HG03432 (cell line): Measurements from ENCODE around the gene CERS6.

Experiments used
- ATAC-seq: cut with Tn5 transposase; IDR thresholded peaks from one replicate; pipeline ENCODE4 v1.9.1; 2021; ENCODE audit warnings: mild to moderate bottlenecking, moderate library complexity; ENCODE audit not compliant: unreplicated experiment

The CERS6 gene

DNA sequence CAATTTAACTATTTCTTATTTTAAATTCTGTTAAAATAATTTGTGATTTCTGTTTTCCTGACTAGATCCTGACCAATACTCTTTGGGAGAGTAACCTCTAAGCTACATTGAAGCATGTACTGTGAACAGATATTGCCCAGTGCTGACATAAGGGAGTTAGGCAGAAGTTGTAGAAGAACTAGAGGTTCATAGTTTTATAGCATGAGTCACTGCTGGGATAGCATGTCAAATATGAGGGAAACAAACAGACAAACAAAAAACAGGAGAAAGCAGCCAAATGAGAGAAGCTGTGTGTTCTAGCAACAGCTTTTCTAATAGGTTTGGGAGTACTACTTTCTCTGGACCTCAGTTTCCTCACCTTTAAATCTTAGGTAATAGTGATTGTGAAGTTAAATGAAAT, 72.4 kb downstream of the CERS6 start:
- no peak for ATAC-seq

DNA sequence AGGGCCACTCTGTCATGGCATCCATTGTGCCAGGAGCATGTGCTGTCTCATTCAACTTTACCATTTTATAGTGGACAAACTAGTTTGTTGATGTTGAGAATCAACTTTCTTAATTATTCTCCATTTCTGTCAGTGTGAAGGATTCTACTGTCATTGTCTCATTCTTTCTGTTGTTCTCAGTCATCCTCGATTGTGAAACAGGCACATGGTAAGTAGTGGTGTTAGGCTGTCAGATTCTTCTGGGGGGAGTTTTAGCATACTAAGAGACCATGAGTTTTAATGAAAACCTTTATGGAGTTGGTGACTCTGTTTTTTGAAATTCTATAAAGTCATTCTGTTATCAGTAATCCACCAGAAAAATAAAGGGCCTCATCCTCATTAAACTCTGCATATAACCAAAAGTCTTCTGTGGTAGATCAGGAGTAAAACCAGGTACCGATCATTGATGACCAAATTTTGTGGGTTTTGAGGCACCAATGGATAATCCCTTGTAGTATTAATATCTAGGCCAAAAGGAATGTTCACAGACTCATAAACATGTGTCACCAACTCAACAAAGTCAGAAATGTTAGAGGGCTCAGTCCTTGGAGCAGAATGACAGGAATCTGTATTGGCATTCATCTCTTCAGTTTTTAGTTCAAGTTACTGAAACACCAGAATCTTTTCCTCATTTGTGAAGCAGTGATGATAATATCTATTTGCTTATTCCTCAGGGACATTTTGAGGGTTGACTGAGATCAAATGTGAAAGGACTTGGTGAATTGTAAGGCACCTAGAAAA, 73.2 kb downstream of the CERS6 start:
- ATAC-seq = no peak

DNA sequence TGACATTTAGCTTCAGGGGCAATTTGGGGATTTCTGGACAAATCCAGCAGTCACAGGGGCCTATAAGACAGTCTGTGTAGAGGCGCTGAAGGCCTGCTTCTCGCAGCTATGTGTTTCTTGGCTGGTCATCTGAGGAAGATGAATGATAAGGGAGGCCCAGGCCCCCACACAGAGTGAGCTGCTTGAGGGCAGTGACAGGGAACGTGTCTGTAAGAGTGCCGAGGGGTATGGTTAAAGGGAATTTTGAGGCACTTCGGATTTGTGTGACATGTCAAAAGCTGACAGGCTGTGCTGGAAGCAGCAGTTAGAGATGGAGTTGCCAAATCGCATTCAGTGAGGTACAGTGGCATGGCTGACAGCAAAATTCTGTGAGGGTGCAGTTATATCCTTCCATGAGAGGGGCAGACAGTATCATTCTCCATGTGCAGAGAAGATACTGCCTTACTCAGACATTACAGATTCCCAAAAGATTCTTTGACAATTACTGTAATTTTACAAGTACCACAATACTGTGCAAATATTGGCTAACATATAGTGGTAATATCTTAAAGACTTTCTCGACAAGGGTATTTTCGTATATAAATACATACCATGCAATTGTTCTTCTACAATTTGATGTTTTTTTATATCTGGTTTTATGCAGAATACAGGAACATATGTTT, 74.0 kb downstream of the CERS6 start:
- no peak for ATAC-seq

DNA sequence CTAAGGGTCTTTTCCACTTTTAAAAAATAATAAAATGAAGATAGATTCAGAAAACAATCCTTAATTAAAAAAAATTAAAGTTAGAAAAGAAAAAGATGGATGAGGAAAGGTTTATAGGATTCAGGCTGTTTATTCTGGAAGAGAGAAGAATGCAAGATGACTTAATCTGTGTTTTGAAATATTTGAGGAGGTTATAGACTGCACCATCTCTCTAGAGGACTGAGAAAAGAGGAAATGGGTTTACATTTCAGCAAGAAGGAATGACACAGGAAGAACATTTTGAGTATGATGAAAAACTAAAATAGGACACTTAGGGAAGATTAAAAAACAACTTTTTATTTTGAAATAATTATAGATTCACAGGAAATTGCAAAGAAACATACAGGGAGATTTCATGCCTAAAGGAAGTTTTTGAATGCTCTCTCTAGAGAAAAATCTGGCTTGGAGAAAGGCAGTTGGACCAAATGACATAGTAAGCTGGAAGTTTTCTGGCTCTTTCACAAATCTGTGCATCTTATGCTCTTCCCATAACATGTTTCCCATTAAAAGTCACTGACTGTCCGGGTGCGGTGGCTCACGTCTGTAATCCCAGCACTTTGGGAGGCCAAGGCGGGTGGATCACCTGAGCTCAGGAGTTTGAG, 75.0 kb downstream of the CERS6 start:
- ATAC-seq = peak; percentile 50

DNA sequence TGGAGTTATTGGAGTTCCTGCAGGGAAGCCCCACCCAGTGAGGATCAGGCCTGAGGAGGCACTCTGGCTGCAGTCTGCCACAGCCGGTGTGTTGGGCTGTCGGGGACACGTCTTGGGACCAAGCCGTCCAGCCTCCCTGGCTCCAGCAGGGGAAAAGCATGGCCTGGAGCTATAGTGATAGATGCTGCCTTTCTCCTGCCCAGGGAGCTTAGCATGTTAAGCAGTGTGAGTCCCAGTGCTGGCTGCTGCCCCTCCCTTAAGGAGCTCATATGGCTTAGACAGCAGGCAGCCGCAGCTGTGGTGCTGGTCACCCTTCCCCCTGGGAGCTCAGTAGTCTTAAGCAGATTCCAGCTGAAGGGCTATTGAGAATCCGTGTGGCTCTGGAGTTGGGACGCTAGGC, 78.9 kb downstream of the CERS6 start:
- no peak for ATAC-seq

DNA sequence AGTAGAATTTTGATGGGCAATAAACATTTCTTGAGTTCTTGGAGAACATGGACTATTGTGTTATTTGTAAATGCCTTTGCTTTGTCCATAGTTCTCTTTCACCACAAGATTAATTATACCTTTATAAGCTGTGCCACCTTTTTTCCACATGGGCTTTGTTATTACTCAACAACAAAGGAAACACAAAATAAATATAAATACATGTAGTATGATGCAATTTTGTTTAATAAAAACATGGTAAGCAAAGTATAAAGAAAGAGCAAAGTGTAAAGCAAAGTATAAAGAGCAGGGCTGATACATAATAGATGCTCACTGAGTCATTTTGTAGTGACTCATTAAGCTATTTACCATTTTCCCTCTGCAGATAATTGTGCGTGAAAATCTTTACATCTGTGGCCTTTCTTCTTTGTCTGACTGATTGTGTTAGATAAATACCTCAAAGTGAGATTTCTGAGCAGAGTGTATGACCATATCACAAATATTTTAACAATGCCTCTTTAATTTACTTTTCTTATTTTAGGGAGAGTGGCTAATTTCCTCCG, 80.9 kb downstream of the CERS6 start:
- no peak for ATAC-seq

DNA sequence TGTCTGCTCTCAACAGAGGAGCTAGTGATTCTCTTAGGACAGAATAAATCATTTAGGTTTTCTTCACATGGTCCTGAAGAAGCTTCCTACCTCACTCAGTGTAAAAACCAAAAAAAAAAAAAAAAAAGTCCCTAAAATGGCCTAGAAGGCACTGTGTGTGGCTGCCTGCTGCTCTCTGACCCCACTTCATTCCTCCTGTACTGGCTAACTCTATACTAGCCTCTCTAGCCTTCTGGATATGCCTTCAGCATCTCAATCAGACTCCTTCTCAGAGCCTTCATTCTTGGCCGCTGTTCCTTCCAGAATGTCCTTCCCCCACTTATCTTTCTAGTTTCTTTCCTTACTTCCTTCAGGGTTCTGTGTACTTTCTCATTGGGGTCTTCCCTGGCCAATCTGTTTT, 82.1 kb downstream of the CERS6 start:
- no peak for ATAC-seq

DNA sequence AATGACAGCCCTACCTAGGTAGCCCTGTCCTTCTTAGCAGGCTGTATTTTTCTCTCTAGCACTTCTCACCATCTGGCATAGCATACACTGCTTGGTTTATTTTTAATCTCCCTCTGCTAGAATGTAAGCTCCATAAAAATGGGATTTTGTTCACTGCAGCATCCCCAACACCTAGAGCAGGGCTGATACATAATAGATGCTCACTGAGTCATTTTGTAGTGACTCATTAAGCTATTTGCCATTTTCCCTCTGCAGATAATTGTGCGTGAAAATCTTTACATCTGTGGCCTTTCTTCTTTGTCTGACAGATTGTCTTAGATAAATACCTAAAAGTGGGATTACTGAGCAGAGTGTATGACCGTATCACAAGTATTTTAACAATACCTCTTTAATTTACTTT, 82.5 kb downstream of the CERS6 start:
- ATAC-seq = no peak

DNA sequence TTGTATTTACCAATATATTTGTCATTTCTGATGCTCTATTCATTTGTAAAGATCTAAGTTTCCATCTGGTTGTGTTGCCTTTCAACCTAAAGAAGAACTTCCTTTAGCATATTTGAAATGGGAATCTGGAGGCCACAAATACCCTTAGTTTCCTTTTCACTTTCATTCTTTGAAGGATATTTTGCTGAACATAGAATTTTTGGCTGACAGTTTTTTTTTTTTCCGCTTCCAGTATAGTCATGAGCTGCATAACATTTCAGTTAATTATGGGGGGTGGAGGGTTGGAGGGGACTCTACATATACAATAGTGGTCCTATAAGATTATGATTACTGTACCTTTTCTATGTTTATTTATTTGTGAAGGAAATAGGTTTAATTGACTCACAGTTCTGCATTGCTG, 83.9 kb downstream of the CERS6 start:
- ATAC-seq = no peak

DNA sequence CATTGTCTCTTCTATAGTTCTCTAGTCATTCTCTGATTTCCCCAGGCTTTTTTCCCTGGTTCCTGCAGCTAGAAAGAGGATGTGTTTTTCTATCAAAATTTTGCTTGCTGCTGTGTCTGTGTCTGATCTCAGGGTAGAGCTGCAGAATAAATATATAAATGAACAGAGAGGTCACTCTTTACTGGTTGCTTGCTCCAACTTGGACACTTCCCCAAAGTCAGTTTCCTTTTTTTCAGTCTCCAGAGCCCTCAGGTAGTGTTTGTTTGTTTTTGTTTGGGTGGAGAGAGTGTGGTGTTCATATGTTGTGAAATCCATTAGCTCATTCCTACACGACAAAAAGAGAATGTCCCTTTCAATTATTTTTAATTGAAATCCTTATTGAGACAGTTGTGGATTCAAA, 85.8 kb downstream of the CERS6 start:
- no peak for ATAC-seq

DNA sequence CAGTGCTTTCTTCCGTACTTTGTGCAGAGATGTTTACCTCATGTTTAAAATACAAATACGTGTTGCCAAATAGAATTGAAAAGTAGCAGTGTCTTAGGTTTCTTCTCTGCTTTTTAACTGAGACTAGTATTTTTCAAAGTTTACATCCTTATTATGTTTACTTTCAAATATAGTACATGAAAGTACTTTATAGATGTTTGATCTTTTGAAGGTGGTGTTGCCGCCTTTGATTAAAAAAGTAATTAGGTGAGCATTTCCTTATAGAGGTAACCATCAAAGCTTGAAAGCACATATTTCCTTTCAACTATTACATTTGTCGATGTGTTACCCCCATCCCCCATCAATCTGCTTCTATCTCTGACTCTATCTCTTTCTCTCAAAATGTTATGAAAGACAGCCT, 87.0 kb downstream of the CERS6 start:
- ATAC-seq = no peak

DNA sequence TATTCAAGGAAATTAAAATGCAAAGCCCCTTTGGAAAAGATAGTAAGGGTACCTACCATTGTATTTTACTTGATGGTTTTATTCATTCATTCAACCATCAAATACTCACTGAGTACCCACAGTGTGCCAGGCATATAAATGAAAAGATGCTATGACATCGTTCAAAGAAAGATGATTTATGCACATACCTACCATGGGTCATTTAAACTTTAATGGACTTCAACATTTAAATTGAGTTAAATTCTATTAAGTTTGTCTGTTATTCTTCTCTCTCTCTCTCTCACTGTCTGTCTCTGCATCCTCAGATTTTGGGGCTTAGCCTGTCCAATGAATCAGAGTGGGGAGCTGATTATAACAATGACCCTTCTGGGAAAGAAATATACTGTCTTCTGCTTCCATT, 87.9 kb downstream of the CERS6 start:
- ATAC-seq = no peak

DNA sequence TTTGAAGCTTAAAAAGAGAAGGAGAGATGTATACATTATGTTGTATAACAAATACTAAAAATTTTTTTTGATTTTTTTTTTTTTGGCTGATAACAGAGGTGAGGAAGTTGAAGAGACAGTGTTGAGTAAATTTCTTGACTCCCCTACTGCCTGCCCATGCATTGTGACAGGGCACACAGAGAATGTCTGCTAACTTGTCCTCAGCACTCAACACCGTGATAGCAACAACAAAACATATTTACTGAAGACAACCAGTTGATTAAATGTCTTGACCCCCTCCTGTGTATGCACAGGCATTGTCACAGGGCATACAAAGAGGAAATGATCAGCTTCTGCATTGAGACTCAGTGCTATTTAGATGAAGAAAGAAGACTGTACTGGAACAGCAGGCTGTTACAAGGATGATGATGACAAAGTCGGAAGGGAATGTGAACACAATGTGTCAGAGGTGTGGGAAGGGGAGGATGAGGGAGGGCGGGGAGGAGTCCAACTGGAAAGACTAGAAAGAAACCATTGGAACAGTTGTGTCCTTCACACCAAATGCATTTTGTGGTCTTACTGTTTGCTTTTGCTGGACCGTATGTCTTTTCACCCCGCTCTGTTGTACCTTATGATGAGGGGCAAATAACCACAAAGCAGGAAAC, 89.5 kb downstream of the CERS6 start:
- no peak for ATAC-seq

DNA sequence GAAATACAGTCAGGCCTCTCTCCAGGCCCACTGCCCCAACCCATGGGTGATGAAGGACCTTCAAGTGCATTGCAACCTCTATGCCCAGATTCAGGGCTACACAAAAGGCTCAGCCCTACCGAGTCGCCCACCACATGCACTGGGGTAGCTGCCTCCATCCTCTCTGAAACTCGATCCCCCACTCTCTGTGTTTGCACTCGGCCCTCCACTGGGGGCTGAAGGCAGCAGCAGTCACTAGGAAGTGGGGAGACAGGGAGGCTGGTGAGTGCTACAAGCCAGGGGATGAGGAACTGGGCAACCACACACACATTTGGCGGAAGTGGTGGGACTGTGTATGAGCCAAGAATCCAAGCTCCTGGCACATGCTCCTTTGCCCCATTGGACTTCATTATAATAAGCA, 94.6 kb downstream of the CERS6 start:
- no peak for ATAC-seq

DNA sequence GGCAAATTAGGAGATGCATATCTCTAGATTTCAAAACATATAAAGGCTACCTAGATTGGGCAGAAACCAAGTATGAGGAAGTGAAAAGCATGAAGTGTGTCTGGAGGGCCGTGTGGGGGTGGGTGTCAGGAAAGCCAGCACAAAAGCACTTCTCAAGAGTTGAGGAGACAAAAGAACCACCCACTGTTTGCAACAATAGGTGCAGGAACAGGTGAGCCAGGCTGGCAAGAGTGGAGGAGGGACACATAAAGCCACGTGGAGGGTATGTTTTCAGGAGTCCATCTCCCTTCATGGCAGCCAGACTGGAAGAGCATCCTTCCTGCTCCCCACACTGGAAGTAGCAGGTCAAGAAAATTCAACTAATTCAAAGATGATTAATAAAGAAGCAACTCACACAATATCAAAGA, 96.4 kb downstream of the CERS6 start:
- ATAC-seq = peak; percentile 99

DNA sequence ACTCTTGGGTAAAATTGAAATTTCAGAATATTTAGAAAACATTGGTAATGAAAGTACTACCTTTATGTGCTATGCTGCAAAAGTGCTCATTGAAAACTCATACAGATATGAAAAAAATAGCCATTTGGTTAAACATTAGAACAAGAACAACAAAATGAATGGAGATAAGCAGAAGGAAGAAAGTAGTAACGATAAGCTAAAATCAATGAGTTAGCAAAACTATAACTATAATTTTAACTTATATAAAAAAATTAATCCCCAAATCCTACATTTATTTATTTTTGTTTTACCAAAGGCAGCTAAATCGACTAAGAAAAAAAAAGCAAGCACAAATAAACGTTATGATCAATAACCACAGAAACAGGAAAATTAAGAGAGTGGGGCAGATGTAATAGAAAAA, 99.2 kb downstream of the CERS6 start:
- no peak for ATAC-seq

DNA sequence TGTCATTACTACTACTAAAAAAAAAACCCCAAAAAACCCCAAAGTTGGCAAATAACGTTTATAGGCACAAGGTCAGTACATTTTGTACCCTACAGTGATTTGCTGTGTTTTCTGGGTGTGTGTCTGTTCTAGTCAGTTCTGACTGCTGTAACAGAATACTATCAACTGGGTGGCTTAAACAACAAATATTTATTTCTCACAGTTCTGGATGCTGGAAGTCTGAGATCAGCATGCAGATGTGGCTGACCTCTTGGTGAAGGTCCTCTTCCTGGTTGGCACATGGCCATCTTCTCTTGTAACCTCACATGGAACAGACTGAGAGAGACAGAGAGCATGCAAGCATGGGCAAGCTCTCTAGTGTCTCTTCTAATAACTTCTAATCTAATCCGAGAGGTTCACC, 103.1 kb downstream of the CERS6 start:
- ATAC-seq = no peak

DNA sequence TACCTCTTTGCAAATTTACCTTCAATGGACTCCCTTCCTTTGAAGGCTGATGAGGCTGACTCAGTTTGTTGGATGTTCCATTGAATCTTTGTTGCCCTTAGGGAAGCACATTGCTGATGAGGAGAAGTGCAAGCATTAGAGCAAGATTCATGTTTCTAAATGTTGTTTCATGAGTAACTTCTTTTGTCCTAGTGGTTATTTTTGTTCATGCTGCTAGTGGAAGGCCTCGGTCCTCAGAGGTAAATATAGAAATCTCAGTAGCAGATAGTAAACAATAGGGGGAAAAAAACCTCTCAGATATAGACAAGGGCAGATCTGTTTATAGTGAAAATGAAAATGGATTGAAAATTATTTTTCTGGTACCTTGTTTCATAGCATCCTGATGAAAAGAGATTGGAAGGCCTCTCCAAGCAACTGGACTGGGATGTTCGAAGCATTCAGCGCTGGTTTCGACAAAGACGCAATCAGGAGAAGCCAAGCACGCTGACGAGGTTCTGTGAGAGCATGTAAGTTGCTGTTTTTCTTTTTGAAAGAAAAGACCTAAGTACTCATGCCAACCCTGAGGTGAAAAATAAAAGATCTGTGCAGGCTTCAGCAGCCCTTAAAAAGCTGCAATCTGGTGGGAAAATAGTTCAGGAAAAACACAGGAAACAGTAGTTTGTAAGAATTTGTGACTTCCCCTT, 104.9 kb downstream of the CERS6 start:
- ATAC-seq = peak; percentile 54

DNA sequence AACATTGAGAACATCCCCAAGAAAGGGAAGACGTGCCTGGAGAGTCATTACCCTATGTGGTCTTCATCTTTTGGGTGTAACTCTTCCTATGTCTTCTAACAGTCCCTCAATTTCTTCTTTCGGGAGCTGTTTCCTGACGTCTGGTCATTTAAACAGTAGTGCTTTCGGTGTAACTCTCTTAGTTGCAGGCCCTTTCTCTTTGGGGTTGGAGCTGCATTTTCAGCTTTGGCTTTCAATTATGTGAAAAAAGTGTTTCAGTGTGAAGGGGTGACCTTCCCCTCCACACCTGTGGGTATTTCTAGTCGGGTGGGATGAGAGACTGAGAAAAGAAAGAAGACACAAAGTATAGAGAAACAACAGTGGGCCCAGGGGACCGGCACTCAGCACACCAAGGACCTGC, 105.9 kb downstream of the CERS6 start:
- no peak for ATAC-seq

DNA sequence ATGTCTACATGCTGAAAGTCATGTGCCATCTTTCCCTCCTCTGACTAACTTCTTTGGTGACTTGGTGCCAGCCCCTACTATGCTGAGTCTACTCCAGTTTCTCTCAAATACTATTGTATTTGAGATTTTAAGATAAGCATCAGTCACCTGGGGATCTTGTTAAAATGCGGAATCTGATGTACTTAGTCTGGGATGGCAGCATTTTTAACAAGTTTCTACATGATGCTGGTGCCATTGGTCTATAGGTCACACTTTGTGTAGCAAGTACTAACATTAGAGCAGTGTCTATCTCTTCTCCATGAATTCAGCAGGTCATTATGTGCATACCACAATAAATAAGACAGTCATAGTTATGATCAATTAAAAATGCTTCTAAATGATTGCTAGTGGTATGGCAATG, 106.9 kb downstream of the CERS6 start:
- ATAC-seq = no peak

DNA sequence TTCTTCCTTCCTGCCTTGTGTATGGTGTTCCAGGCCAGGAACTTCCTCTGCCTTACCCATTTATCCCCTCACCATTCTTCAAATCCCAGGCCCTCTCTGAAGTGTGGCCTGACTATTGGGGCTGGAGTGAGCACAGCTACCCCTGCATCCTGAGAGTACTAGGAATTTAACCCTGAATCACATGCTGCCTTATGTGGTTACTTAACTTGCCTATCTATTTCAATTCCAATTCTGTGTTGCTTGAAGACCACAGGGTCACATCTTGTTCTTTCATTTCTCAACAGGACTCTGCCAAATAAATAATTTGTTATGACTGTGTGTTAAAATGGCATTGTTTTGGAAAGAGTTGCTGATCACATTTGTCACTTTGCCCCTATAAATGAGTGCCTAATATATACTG, 108.6 kb downstream of the CERS6 start:
- no peak for ATAC-seq
